Measurements from ENCODE around the gene PCBP4.
"Not testable (repeated sequence)": the region's sequence is repeated elsewhere in the genome, so short reads cannot be mapped to it uniquely, and the experiment has no call there.

DNA sequence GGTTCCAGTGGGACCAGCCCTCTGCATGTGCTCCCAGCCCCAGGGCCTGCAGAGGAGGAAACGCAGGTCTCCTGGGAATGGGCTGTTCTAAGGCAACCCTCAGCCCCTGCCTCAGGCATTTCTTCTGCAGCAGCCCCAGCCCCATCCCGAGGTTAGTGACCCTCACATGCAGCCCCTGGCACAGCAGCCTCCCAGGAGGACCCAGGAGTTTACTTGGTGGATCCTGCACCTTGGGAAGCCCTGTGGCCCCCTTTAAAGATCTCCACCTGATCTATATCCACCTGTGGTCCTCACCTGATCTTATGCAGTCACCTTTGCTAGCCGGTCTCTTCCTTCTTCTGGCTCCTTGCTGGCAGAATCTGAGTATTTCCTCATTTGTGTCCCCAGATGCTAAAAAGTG, 38.3 kb downstream of the PCBP4 start:
- TF ChIP-seq POLR2A (IDR thresholded peaks at IDR 0.05), result not testable (repeated sequence)
- TF ChIP-seq, protein P1, sequence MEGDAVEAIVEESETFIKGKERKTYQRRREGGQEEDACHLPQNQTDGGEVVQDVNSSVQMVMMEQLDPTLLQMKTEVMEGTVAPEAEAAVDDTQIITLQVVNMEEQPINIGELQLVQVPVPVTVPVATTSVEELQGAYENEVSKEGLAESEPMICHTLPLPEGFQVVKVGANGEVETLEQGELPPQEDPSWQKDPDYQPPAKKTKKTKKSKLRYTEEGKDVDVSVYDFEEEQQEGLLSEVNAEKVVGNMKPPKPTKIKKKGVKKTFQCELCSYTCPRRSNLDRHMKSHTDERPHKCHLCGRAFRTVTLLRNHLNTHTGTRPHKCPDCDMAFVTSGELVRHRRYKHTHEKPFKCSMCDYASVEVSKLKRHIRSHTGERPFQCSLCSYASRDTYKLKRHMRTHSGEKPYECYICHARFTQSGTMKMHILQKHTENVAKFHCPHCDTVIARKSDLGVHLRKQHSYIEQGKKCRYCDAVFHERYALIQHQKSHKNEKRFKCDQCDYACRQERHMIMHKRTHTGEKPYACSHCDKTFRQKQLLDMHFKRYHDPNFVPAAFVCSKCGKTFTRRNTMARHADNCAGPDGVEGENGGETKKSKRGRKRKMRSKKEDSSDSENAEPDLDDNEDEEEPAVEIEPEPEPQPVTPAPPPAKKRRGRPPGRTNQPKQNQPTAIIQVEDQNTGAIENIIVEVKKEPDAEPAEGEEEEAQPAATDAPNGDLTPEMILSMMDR (IDR thresholded peaks at IDR 0.05), result not testable (repeated sequence)
